ENCODE results near the gene ERC1. TPM values are rescaled to one million over a fixed set of nuclear protein-coding genes. Genes with fewer than 3 reads are reported as not detected.

The ERC1 gene
- total and polyA plus RNA-seq, 2 of the 4 experiments (the other 2 are of a cell fraction), result 11.6 to 25.6 TPM

GRCh38 chr12:1280059-1280458, 289.0 kb downstream of the ERC1 start:
- TF ChIP-seq MAFK (IDR thresholded peaks at IDR 0.05; ENCODE audit: low read depth, low read length) (no peak), RAD21 (IDR thresholded peaks at IDR 0.05; ENCODE audit: low read length) (no peak), POLR2A (IDR thresholded peaks at IDR 0.05; ENCODE audit: low read depth, low read length) (no peak), SMC3 (IDR thresholded peaks at IDR 0.05; ENCODE audit: low read depth, low read length) (no peak), USF2 (IDR thresholded peaks at IDR 0.05; ENCODE audit: low read depth, low read length) (no peak), RCOR1 (IDR thresholded peaks at IDR 0.05; ENCODE audit: insufficient replicate concordance, low read length) (no peak)
- DNase-seq (no peak), ATAC-seq (ENCODE audit: low read depth) (no peak)
- Histone ChIP-seq H2AFZ (replicated peaks; ENCODE audit: low read length, poor library complexity) (no peak overlapping the region), H2BK20ac (ENCODE audit: low read depth, low read length) (peak overlapping the region; percentile 41; the same call in 1 of the 2 replicates), H4K5ac (ENCODE audit: low read depth, low read length) (no peak overlapping the region), H3K14ac (replicated peaks; ENCODE audit: low read depth, low read length) (no peak overlapping the region), H2BK15ac (ENCODE audit: low read depth, low read length) (no peak overlapping the region), H3K27me3 (ENCODE audit: control insufficient read depth, insufficient read depth, low read length) (no peaks in the 10 kb centered on the region), H4K20me1 (ENCODE audit: insufficient read depth, low read length) (no peaks in the 10 kb centered on the region), H3K18ac (ENCODE audit: low read depth, low read length) (no peak overlapping the region), H3K9me3 (ENCODE audit: control insufficient read depth, insufficient read depth, low read length) (no peaks in the 10 kb centered on the region), H3K4me1 (ENCODE audit: control insufficient read depth, insufficient read depth, low read length) (peaks cover 4% of the 10 kb centered on the region), H3K9ac (ENCODE audit: low read depth, low read length) (no peak overlapping the region), H3K4ac (ENCODE audit: low read depth, low read length) (no peak overlapping the region), H3K36me3 (ENCODE audit: control insufficient read depth, insufficient read depth, low read length) (peaks cover 2% of the 10 kb centered on the region; the same call in 1 of the 2 replicates), H3K27ac (ENCODE audit: insufficient read depth, low read length) (no peak overlapping the region), H3K4me2 (ENCODE audit: low read depth, low read length) (no peak overlapping the region), H3K23ac (ENCODE audit: low read depth, low read length) (no peak overlapping the region), H2BK5ac (ENCODE audit: low read depth, low read length, poor library complexity, severe bottlenecking) (no peak overlapping the region), H2AK5ac (ENCODE audit: low read depth, low read length) (no peak overlapping the region), H2AK9ac (replicated peaks; ENCODE audit: low read depth, low read length, poor library complexity) (no peak overlapping the region), H3K9me1 (ENCODE audit: insufficient read depth, low read length) (no peaks in the 10 kb centered on the region), H3K79me1 (ENCODE audit: low read depth in 1 of 2, low read length in 2 of 2) (peaks cover 7 to 13% of the 10 kb centered on the region in 2 experiments; a peak in 1 of 4 replicates), H2BK120ac (ENCODE audit: low read depth, low read length) (no peak overlapping the region), H3K56ac (ENCODE audit: extremely low read depth, insufficient read depth, low read length) (no peak overlapping the region), H3K4me3 (ENCODE audit: insufficient read depth, low read depth, low read length) (no peak overlapping the region), H4K8ac (ENCODE audit: low read depth in 2 of 2, low read length in 2 of 2) (no peak overlapping the region), H4K91ac (ENCODE audit: insufficient read depth, low read depth, low read length) (no peak overlapping the region)
- dilution Hi-C loops (cut with HindIII; ENCODE audit: low sequenced_read_pairs, unreplicated experiment) (no loop called here), intact Hi-C loops (cut with micrococcal nuclease) (loop anchor here (5.0 kb wide), 1 partner anchor 37 kb away; no protein-coding TSS in a partner anchor), in situ Hi-C loops (cut with MboI; ENCODE audit: low sequenced_read_pairs) (no loop called here)
- WGBS, 2 experiments (ENCODE audit: extremely low coverage in 2 of 2, insufficient read length in 1 of 2), result no CpG with 5 or more reads among the region's 5 CpGs
- POLR2A ChIA-PET (ENCODE audit: unreplicated experiment), result no interaction called here
- CTCF ChIA-PET, result no interaction called here
- no TSS peak for BruUV-seq (replicated peaks)
